GM12891 (cell line): ENCODE measurements around the gene EYA3.

Experiments
- PAX5 ChIP-seq: IDR thresholded peaks from 2 replicates; pipeline ENCODE4 v1.6.1; 2011; ENCODE audit warnings: low read length, moderate library complexity, mild to moderate bottlenecking; ENCODE audit not compliant: insufficient read depth, severe bottlenecking
- POLR2A ChIP-seq: IDR thresholded peaks from 2 replicates; pipeline ENCODE4 v1.6.1; 2011; ENCODE audit warnings: low read depth, low read length, control low read depth
- POLR2AphosphoS5 ChIP-seq: IDR thresholded peaks from 2 replicates; pipeline ENCODE4 v1.6.1; 2011; ENCODE audit warnings: low read depth, low read length, control low read depth
- POU2F2 ChIP-seq: IDR thresholded peaks from 2 replicates; pipeline ENCODE4 v1.6.1; 2011; ENCODE audit warnings: low read depth, mild to moderate bottlenecking, control low read depth, low read length, moderate library complexity
- SPI1 ChIP-seq: IDR thresholded peaks from 2 replicates; pipeline ENCODE4 v1.6.1; 2011; ENCODE audit warnings: low read depth, low read length, control low read depth
- TAF1 ChIP-seq: IDR thresholded peaks from 2 replicates; pipeline ENCODE4 v1.6.1; 2011; ENCODE audit warnings: low read depth, low read length, control low read depth

DNA sequence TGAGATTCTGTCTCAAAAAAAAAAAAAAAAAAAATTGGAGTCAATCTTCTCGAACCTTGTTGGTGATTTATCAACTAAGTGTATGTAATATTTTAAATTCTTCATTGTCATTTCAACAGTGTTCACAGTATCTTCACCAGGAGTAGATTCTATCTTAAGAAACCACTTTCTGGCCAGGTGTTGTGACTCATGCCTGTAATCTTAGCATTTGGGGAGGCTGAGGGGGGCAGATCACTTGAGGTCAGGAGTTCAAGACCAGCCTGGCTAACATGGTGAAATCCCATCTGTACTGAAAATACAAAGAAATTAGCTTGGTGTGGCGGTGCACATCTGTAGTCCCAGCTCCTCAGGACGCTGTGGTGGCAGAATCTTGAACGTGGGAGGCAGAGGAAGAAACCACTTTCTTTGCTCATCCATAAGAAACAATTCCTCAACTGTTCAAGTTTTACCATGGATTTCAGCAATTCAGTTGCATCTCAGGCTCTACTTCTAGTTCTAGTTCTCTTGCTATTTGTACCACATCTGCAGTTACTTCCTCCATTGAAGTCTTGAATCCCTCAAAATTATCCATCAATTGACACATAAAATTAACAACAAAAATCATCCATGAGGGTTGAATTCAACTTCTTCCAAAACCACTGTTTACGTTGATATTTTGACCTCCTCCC lies 30.4 kb upstream of the EYA3 start:
- TF ChIP-seq POLR2A (no peak), POLR2AphosphoS5 (no peak), SPI1 (no peak), TAF1 (no peak), POU2F2 (no peak), PAX5 (no peak)
